ENCODE results near the gene MND1. TPM values are rescaled to one million over a fixed set of nuclear protein-coding genes. Genes with fewer than 3 reads are reported as not detected.

MND1 gene
- total and polyA plus RNA-seq, 2 of the 8 experiments (the other 6 are each of a cell fraction or from before 2014, with no cell fraction given): 4.4 to 26.2 TPM

GRCh38 chr4:153342751-153343552 lies 1.5 kb upstream of the MND1 start:
- Histone ChIP-seq H3K27me3 (replicated peaks in 1 of 4; ENCODE audit: control insufficient read depth in 3 of 4, extremely low read depth in 1 of 4, insufficient read depth in 3 of 4, low read length in 3 of 4) (no peaks in the 10 kb centered on the region), H2BK20ac (ENCODE audit: low read length) (no peak overlapping the region), H3K23ac (ENCODE audit: insufficient read length) (no peak overlapping the region), H4K5ac (ENCODE audit: insufficient read length, low read depth, low read length) (no peak overlapping the region), H3K4ac (replicated peaks; ENCODE audit: insufficient read length, low read depth, low read length) (no peak overlapping the region), H3K36me3 (ENCODE audit: control insufficient read depth in 2 of 4, insufficient read depth in 4 of 4, low read length in 3 of 4) (peaks cover 0 to 3% (median 0%) of the 10 kb centered on the region in 4 experiments; a peak in 1 of 8 replicates), H3K27ac (ENCODE audit: low read depth, low read length) (no peak overlapping the region), H2BK12ac (ENCODE audit: low read depth, low read length) (no peak overlapping the region), H2AFZ (ENCODE audit: low read length) (no peak overlapping the region), H3K79me1 (ENCODE audit: low read depth, low read length) (peaks cover 2% of the 10 kb centered on the region; the same call in 1 of the 2 replicates), H2BK120ac (replicated peaks; ENCODE audit: low read depth, low read length) (no peak overlapping the region), H3K9ac (replicated peaks in 1 of 4; ENCODE audit: extremely low read depth in 1 of 4, low read depth in 3 of 4, low read length in 3 of 4) (no peak overlapping the region), H3K4me3 (ENCODE audit: extremely low read depth in 1 of 4, insufficient read depth in 2 of 4, low read depth in 3 of 4, low read length in 4 of 4) (no peak overlapping the region), H3K14ac (ENCODE audit: insufficient read length) (no peak overlapping the region), H4K91ac (replicated peaks; ENCODE audit: insufficient read length, low read length) (no peak overlapping the region), H3K4me2 (ENCODE audit: insufficient read depth in 1 of 2, low read depth in 2 of 2, low read length in 2 of 2) (no peak overlapping the region), H3K9me3 (ENCODE audit: insufficient read depth in 2 of 2, low read depth in 1 of 2, low read length in 1 of 2) (no peaks in the 10 kb centered on the region), H3K79me2 (ENCODE audit: control insufficient read depth in 1 of 2, insufficient read depth in 2 of 2, low read length in 2 of 2) (peaks cover 3 to 24% of the 10 kb centered on the region in 2 experiments; a peak in 3 of 4 replicates), H4K20me1 (replicated peaks in 1 of 2; ENCODE audit: control insufficient read depth in 1 of 2, insufficient read depth in 2 of 2, low read length in 2 of 2) (peaks cover 1 to 3% of the 10 kb centered on the region in 2 experiments), H2AK5ac (ENCODE audit: low read depth, low read length) (no peak overlapping the region), H3K18ac (ENCODE audit: extremely low read depth, low read length) (no peak overlapping the region), H2BK5ac (ENCODE audit: low read depth, low read length) (no peak overlapping the region), H3K4me1 (replicated peaks in 1 of 4; ENCODE audit: control insufficient read depth in 3 of 4, insufficient read depth in 4 of 4, low read length in 3 of 4) (peaks cover 0 to 3% (median 0%) of the 10 kb centered on the region in 4 experiments; a peak in 2 of 7 replicates), H4K8ac (ENCODE audit: extremely low read depth, insufficient read depth, low read length) (no peak overlapping the region), H2BK15ac (ENCODE audit: low read length) (no peak overlapping the region), H3K23me2 (ENCODE audit: low read depth, low read length) (peaks cover 6% of the 10 kb centered on the region), H3K56ac (replicated peaks; ENCODE audit: insufficient read length, low read depth, low read length) (no peak overlapping the region)
- 87% methylated on average over 6 of the region's 6 CpGs; no CpG with 5 or more reads in 1 of the 2 experiments for WGBS, 2 experiments (ENCODE audit: extremely low coverage in 1 of 2, insufficient coverage in 1 of 2, insufficient read length in 1 of 2, insufficient replicate concordance in 2 of 2, low coverage in 1 of 2, low lambda C conversion rate in 2 of 2, missing lambda C conversion rate in 1 of 2)
- ChIA-PET POLR2A (ENCODE audit: partially characterized antibody) (interaction anchor here (0.6 to 1.8 kb wide), 3 partner anchors 25 to 131 kb away, joined by 3 to 4 read pairs (median 3); no protein-coding TSS in a partner anchor), CTCF (ENCODE audit: partially characterized antibody) (interaction anchor here (0.8 to 1.7 kb wide), 11 partner anchors 67 to 342 kb away, joined by 3 to 6 read pairs (median 3); no protein-coding TSS in a partner anchor)
- DNase-seq (ENCODE audit: low read depth in 1 of 2, low spot score in 2 of 2): no peak
- FAIRE-seq: no peak
- no peak for TF ChIP-seq ATF2 (IDR thresholded peaks at IDR 0.05; ENCODE audit: low read length)
- no peak for TF ChIP-seq KDM5A (IDR thresholded peaks at IDR 0.05; ENCODE audit: low read length)
- no peak for TF ChIP-seq NRF1 (IDR thresholded peaks at IDR 0.05; ENCODE audit: low read depth, low read length)
- TF ChIP-seq TCF12 (IDR thresholded peaks at IDR 0.05; ENCODE audit: low read depth, low read length): no peak
- no peak for TF ChIP-seq KDM1A (IDR thresholded peaks at IDR 0.05; ENCODE audit: borderline replicate concordance, low read length)
- TF ChIP-seq TAF1 (IDR thresholded peaks at IDR 0.05; ENCODE audit: low read depth, low read length): no peak
- no peak for TF ChIP-seq POU5F1 (IDR thresholded peaks at IDR 0.05; ENCODE audit: low read depth, low read length)
- no peak for TF ChIP-seq USF2 (IDR thresholded peaks at IDR 0.05; ENCODE audit: low read length)
- TF ChIP-seq TBP (IDR thresholded peaks at IDR 0.05; ENCODE audit: low read depth, low read length): no peak
- TF ChIP-seq SIRT6 (IDR thresholded peaks at IDR 0.05; ENCODE audit: low read length): no peak

Data from H1 (cell line).